HepG2 (cell line): ENCODE results near the gene ESYT2. TPM values are rescaled to one million over a fixed set of nuclear protein-coding genes. Genes with fewer than 3 reads are reported as not detected.

ENCODE experiments used
- CC2D1A ChIP-seq: sonication (generic); formaldehyde crosslinking; IDR thresholded peaks from 2 replicates; pipeline ENCODE4 v1.8.1; 2023; ENCODE audit warnings: mild to moderate bottlenecking, missing genetic modification reagents
- CCDC6 ChIP-seq: sonication (generic); formaldehyde crosslinking; IDR thresholded peaks from 2 replicates; pipeline ENCODE4 v1.8.1; 2022; ENCODE audit warnings: mild to moderate bottlenecking, missing genetic modification reagents, moderate library complexity
- CEBPG ChIP-seq: IDR thresholded peaks from 2 replicates; pipeline ENCODE4 v1.6.1; 2016
- DNMT3B ChIP-seq: conservative IDR thresholded peaks from 2 replicates; pipeline ENCODE4 v1.6.1; 2016; ENCODE audit warnings: missing biosample characterization, control low read depth
- EP300 ChIP-seq, 3 experiments: sonication (generic) in 1 of 3; formaldehyde crosslinking in 1 of 3; IDR thresholded peaks; 2 replicates each; pipeline versions ENCODE4 v1.5.1 to v1.6.1; 2011 to 2020; ENCODE audit warnings: low read depth in 2 of 3, low read length in 2 of 3, borderline replicate concordance in 1 of 3, improper control_type of control experiment in 1 of 3, mild to moderate bottlenecking in 1 of 3, missing genetic modification reagents in 1 of 3, moderate library complexity in 1 of 3
- MTA1 ChIP-seq: sonication (generic); formaldehyde crosslinking; IDR thresholded peaks from 2 replicates; pipeline ENCODE4 v1.4.0; 2020; ENCODE audit warnings: missing genetic modification reagents, mild to moderate bottlenecking, borderline replicate concordance
- SOX13 ChIP-seq, 3 experiments: fragments of 450-650 bp in 1 of 3; sonication (generic) in 1 of 3; formaldehyde crosslinking in 1 of 3; IDR thresholded peaks in 2 of 3; conservative IDR thresholded peaks in 1 of 3; 2 replicates each; pipeline versions ENCODE4 v1.5.0 to v1.6.1; 2016 to 2020; ENCODE audit warnings: antibody characterized with exemption in 1 of 3, mild to moderate bottlenecking in 1 of 3, missing compliant biosample characterization in 1 of 3, missing genetic modification reagents in 1 of 3, moderate library complexity in 1 of 3
- ZBTB8A ChIP-seq: sonication (generic); formaldehyde crosslinking; IDR thresholded peaks from 2 replicates; pipeline ENCODE4 v1.4.0; 2020; ENCODE audit warnings: mild to moderate bottlenecking, low read depth, missing genetic modification reagents, borderline replicate concordance
- ZC3H4 ChIP-seq: sonication (generic); formaldehyde crosslinking; IDR thresholded peaks from 2 replicates; pipeline ENCODE4 v1.4.0; 2020; ENCODE audit warnings: missing genetic modification reagents, borderline replicate concordance
- ZMYM3 ChIP-seq: sonication (generic); formaldehyde crosslinking; IDR thresholded peaks from 2 replicates; pipeline ENCODE4 v1.5.1; 2020; ENCODE audit warnings: mild to moderate bottlenecking, missing genetic modification reagents
- ZNF552 ChIP-seq: sonication (generic); formaldehyde crosslinking; IDR thresholded peaks from 2 replicates; pipeline ENCODE4 v1.9.0; 2022; ENCODE audit warnings: missing genetic modification reagents, mild to moderate bottlenecking, borderline replicate concordance
- ZSCAN9 ChIP-seq: IDR thresholded peaks from 2 replicates; pipeline ENCODE4 v1.6.1; 2016; ENCODE audit warnings: borderline replicate concordance
- polyA plus RNA-seq, 8 experiments: library from polyadenylated mRNA; depleted of rRNA in 3 of 8; stranded (reverse) in 7 of 8; unstranded in 1 of 8; fragments of >200 nt; fragmentation: Illumina TruSeq in 4 of 8; extraction: Trizol in 4 of 8; gene quantifications; 2 replicates each; pipeline versions ENCODE4 v1.2.1 to v1.2.3, GENCODE V29; 2011 to 2016; ENCODE audit warnings: low read depth in 4 of 8, missing spikeins in 1 of 8, mixed read lengths in 1 of 8; ENCODE audit not compliant: insufficient read depth in 1 of 8
- total RNA-seq, 5 experiments: library from RNA; depleted of rRNA; stranded (reverse); fragments of >200 nt; fragmentation: Illumina TruSeq; extraction: Trizol; gene quantifications; 2 replicates each; pipeline ENCODE4 v1.2.3, GENCODE V29; 2016; ENCODE audit warnings: low read depth in 1 of 5
- TF ChIP-seq, protein P1 (sequence below): sonication (generic); formaldehyde crosslinking; IDR thresholded peaks from 2 replicates; pipeline ENCODE4 v1.4.0; 2020; ENCODE audit warnings: mild to moderate bottlenecking, missing genetic modification reagents, borderline replicate concordance
- TF ChIP-seq, protein P2 (sequence below): sonication (generic); formaldehyde crosslinking; IDR thresholded peaks from 2 replicates; pipeline ENCODE4 v1.4.0; 2020; ENCODE audit warnings: low read depth, mild to moderate bottlenecking, missing genetic modification reagents
- TF ChIP-seq, protein P3 (sequence below): sonication (generic); formaldehyde crosslinking; IDR thresholded peaks from 2 replicates; pipeline ENCODE4 v1.9.0; 2021; ENCODE audit warnings: missing genetic modification reagents, mild to moderate bottlenecking, borderline replicate concordance
- TF ChIP-seq, protein P4 (sequence below): IDR thresholded peaks from 2 replicates; pipeline ENCODE4 v1.6.1; 2012; ENCODE audit warnings: low read length, improper control_type of control experiment

Gene ESYT2
- total and polyA plus RNA-seq, 2 of the 13 experiments (the other 11 are each of a cell fraction or from before 2014, with no cell fraction given): 28.5 to 37.3 TPM

DNA sequence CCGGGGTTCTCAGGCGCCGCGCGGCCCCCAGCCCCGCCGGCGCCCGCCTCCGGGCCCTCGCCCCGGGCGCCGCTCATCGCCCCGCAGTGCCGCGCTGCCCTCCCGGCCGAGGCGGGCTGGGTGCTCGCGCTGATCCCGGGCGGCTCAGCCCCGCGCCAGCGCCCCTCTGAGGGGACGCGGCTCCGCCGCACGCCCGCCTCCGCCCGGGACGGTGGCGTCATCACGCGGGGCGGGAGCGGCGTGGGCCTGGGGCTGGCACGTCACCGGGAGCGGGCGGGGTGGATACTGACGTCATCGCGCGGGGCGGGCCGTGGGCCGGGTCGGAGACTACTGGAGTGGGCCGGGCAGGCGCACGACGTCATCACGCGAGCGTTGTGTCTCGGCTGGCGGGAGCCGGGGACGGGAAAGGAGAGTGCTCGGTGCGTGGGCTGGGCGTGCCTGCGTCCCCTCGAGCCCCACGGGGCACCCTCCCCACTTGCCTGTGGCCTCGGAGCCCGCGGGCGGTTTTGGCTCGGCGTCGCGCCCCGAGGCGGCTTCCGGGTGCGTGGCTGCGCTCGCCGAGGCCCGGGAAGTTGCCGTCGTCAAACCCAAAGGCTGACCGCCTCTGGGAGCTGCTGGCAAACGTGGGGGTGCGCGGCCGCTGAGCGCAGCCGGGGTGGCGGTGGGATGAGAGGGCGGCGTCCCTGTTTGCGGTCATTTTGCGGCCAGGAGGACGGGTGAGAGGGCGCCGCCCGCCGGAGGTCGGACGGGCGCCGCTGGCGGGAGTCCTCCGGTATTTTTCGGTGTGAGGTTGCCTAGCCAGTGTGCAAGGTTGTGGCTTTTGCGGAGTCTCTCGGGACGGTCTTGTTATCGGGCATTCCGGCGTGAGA is at the start of gene ESYT2 (continued):
- no peak for TF ChIP-seq EP300 (IDR thresholded peaks at IDR 0.05; ENCODE audit: low read depth in 2 of 2, low read length in 2 of 2)
- TF ChIP-seq EP300 (CRISPR knock-in tag; IDR thresholded peaks at IDR 0.05; ENCODE audit: borderline replicate concordance): no peak
- TF ChIP-seq CCDC6 (CRISPR knock-in tag): peak; percentile 88; the same call in 1 of the 2 replicates
- no peak for TF ChIP-seq DNMT3B (CRISPR knock-in tag)
- no peak for TF ChIP-seq ZMYM3 (CRISPR knock-in tag)
- TF ChIP-seq, protein P1, sequence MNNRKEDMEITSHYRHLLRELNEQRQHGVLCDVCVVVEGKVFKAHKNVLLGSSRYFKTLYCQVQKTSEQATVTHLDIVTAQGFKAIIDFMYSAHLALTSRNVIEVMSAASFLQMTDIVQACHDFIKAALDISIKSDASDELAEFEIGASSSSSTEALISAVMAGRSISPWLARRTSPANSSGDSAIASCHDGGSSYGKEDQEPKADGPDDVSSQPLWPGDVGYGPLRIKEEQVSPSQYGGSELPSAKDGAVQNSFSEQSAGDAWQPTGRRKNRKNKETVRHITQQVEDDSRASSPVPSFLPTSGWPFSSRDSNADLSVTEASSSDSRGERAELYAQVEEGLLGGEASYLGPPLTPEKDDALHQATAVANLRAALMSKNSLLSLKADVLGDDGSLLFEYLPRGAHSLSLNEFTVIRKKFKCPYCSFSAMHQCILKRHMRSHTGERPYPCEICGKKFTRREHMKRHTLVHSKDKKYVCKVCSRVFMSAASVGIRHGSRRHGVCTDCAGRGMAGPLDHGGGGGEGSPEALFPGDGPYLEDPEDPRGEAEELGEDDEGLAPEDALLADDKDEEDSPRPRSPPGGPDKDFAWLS: no peak; the same call in 1 of the 2 replicates
- TF ChIP-seq ZBTB8A (CRISPR knock-in tag): 0 out of 2 replicates have a peak, but pooled peaks have one; percentile 12
- 0 out of 2 replicates have a peak, but pooled peaks have one; percentile 79 for TF ChIP-seq CC2D1A (CRISPR knock-in tag)
- TF ChIP-seq SOX13 (IDR thresholded peaks at IDR 0.05): no peak
- TF ChIP-seq SOX13 (CRISPR knock-in tag; conservative IDR thresholded peaks at IDR 0.05 in 1 of 2, IDR thresholded peaks at IDR 0.05 in 1 of 2): peak in 1 of 2 experiments; percentile 44; a peak in 1 of 4 replicates
- peak; percentile 94 for TF ChIP-seq ZNF552 (CRISPR knock-in tag)
- TF ChIP-seq, protein P2, sequence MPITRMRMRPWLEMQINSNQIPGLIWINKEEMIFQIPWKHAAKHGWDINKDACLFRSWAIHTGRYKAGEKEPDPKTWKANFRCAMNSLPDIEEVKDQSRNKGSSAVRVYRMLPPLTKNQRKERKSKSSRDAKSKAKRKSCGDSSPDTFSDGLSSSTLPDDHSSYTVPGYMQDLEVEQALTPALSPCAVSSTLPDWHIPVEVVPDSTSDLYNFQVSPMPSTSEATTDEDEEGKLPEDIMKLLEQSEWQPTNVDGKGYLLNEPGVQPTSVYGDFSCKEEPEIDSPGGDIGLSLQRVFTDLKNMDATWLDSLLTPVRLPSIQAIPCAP (CRISPR knock-in tag): no peak
- TF ChIP-seq, protein P3, sequence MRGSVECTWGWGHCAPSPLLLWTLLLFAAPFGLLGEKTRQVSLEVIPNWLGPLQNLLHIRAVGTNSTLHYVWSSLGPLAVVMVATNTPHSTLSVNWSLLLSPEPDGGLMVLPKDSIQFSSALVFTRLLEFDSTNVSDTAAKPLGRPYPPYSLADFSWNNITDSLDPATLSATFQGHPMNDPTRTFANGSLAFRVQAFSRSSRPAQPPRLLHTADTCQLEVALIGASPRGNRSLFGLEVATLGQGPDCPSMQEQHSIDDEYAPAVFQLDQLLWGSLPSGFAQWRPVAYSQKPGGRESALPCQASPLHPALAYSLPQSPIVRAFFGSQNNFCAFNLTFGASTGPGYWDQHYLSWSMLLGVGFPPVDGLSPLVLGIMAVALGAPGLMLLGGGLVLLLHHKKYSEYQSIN (CRISPR knock-in tag): no peak
- 0 out of 2 replicates have a peak, but pooled peaks have one; percentile 17 for TF ChIP-seq CEBPG (CRISPR knock-in tag)
- TF ChIP-seq, protein P4, sequence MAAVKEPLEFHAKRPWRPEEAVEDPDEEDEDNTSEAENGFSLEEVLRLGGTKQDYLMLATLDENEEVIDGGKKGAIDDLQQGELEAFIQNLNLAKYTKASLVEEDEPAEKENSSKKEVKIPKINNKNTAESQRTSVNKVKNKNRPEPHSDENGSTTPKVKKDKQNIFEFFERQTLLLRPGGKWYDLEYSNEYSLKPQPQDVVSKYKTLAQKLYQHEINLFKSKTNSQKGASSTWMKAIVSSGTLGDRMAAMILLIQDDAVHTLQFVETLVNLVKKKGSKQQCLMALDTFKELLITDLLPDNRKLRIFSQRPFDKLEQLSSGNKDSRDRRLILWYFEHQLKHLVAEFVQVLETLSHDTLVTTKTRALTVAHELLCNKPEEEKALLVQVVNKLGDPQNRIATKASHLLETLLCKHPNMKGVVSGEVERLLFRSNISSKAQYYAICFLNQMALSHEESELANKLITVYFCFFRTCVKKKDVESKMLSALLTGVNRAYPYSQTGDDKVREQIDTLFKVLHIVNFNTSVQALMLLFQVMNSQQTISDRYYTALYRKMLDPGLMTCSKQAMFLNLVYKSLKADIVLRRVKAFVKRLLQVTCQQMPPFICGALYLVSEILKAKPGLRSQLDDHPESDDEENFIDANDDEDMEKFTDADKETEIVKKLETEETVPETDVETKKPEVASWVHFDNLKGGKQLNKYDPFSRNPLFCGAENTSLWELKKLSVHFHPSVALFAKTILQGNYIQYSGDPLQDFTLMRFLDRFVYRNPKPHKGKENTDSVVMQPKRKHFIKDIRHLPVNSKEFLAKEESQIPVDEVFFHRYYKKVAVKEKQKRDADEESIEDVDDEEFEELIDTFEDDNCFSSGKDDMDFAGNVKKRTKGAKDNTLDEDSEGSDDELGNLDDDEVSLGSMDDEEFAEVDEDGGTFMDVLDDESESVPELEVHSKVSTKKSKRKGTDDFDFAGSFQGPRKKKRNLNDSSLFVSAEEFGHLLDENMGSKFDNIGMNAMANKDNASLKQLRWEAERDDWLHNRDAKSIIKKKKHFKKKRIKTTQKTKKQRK: no peak
- TF ChIP-seq ZC3H4: peak; percentile 34; the same call in 1 of the 2 replicates
- no peak; the same call in 1 of the 2 replicates for TF ChIP-seq ZSCAN9 (CRISPR knock-in tag)
- TF ChIP-seq MTA1: peak; percentile 93; the same call in 1 of the 2 replicates
